GM21526 (cell line): ENCODE measurements around the gene CDC42EP5.
"Not testable (repeated sequence)": the region's sequence is repeated elsewhere in the genome, so short reads cannot be mapped to it uniquely, and the experiment has no call there.

Experiments
- ATAC-seq: cut with Tn5 transposase; IDR thresholded peaks from one replicate; pipeline ENCODE4 v1.9.1; 2021; ENCODE audit warnings: moderate library complexity; ENCODE audit not compliant: unreplicated experiment, low FRiP score

CDC42EP5 gene

DNA sequence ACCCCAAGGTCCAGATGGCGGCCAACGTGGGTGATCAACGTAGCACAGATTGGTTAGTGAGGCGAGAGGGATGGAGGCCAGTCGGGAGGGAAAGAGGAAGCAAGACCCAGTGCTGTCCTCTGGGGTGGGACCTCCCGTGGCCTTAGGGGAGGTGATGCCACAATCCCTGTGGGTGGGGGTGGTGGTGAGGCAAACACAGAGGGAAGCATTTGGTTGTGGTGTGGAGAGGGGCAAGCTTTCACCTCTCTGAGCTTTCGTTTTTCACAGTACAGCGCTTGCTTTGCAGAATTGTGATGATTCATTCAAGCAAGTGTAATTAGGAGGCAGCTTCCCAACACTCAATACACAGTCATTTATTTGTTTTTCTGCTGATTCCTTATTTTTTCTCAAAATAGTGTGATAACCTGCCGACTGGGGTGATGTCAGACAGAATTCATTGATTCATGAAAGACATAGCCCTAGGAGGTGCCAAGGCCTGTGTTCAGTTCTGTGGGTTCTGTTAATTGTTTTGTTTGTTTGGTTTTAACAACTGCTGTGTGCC is 21.7 kb downstream of the CDC42EP5 start:
- ATAC-seq: no peak

DNA sequence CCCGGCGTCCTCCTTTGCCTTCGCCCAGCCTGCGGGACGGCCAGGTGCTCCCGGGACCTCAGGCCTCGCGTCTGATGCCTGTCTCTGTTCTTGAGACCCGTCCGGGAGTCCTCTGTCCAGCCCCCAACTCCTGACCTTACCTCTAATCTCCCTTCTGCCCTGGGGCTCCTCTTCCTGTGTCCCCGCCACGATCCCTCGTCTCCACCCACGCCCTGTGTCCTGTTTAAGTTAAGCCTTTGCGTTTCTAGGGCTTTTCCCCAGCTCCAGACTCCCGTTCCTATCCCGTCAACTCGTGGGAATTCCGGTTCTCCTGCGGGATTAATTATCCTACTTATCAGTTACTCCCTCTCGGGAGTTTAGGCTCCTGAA is 23.4 kb downstream of the CDC42EP5 start:
- no peak for ATAC-seq

DNA sequence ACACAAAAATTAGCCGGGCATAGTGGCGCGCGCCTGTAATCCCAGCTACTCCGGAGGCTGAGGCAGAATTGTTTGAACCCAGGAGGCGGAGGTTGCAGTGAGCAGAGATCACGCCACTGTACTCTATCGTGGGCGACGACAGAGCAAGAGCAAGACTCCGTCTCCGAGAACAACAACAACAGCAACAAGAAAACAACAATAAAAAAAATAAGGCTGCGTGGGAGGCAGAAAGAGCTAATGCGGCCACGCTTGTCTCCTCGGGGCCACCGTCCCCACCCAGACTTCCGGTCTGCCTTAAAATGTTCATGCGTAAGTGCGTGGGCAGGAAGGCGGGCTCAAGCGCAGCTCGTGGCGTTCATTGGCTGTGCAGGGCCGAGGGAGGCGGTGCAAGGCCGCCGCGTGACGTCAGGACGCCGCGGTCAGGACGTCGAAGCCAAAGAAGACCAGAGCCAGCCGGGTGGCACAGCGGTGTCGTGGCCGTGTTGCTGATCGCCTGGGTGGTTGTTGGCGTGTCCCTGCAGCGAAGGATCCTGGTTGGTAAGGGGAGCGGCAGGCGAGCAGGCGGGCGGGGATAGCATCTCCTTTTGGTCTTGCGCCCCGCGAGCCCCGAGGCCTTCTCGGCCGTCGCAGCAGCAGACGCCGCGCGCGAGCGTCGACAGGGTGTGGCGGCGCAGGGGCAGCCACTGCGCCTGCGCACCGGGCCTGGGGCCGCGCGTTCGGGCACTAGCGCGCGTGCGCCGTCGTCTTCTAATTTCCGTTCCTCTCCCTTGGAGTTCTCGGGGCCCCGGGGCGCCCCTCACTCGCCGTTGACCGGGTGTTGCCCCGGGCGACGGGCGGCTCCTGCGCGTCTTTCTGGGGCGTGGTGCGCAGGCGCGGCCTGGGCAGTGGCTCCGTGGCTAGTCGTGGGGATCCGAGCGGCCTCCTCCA is 24.1 kb downstream of the CDC42EP5 start, which contains the start of gene LENG8:
TSS of gene LENG8 (plus strand) at position 426 of the 927 bp plus-strand sequence. CDS start 2,146 bp downstream, outside the sequence.
- peak; percentile 85 for ATAC-seq

DNA sequence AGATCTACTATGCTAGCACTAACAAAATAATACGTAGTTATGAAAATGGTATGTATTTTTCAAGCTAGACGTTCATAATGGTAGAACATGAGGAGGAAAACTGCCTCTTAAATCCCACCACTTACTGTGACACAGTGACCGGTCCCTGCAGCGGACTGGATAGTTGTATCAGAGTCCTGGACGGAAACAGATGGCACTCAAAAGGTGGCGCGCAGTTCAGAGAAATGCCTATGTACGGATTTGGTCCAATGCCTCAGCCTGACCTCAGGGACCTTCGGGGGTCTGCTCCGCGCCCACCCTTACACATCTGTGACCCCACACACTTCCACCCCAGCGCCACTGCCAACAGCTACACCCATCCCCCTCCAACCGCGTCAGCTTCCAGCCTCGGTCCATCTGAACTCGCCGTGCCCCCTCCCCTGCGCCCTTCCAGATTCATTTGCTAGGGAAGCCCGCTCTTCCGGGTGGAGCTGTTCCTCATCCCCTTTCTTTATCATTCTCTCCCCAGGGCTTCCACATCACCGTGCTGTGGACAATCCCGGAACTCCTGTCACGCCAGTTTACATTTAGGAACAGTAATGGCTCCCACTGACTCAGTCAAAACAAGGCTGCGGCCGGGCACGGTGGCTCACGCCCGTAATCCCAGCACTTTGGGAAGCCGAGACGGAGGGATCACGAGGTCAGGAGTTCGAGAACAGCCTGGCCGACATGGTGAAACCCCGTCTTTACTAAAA is 24.9 kb downstream of the CDC42EP5 start:
- ATAC-seq: no peak

DNA sequence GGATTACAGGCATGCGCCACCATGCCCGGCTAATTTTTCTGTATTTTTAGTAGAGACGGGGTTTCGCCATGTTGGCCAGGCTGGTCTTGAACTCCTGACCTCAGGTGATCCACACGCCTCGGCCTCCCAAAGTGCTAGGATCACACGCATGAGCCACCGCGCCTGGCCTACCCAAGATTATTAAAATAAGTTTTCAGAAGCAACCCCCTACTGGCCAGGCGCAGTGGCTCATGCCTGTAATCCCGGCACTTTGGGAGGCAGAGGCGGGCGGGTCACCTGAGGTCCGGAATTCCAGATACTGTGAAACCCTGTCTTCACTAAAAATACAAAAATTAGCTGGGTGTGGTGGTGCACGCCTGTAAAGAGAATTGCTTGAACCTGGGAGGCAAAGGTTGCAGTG is 26.7 kb downstream of the CDC42EP5 start:
- not testable (repeated sequence) for ATAC-seq

DNA sequence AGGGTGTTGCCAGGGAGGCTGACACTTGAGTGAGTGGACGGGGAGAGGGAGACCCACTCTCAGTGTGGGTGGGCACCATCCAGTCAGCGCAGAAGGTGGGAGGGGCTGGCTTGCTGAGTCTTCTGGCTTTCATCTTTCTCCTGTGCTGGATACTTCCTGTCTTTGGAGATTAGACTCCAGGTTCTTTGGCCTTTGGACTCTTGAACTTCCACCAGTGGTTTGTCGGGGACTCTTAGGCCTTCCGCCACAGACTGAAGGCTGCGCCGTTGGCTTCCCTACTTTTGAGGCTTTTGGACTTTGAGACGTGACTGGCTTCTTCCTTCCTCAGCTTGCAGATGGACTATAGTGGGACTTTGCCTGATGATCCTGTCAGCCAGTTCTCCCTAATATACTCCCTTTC is 28.4 kb downstream of the CDC42EP5 start:
- ATAC-seq: no peak

DNA sequence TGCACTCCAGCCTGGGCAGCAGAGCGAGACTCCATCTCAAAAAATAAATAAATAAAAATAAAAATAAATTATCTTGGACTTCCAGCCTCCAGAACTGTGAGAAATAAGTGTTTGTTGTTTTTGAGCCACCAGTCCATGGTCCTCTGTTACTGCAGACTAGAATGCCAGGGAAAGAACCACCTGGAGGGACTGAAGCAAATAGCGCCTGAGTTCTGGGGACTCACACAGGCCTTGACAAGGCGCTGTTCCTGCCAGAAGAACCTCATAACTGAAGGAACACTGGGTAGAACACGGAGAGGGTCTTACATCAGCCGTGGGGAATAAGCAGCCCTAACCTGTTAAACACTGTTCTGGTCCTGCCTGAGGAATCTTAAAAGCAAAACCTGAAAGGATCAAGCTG is 32.5 kb downstream of the CDC42EP5 start:
- no peak for ATAC-seq

DNA sequence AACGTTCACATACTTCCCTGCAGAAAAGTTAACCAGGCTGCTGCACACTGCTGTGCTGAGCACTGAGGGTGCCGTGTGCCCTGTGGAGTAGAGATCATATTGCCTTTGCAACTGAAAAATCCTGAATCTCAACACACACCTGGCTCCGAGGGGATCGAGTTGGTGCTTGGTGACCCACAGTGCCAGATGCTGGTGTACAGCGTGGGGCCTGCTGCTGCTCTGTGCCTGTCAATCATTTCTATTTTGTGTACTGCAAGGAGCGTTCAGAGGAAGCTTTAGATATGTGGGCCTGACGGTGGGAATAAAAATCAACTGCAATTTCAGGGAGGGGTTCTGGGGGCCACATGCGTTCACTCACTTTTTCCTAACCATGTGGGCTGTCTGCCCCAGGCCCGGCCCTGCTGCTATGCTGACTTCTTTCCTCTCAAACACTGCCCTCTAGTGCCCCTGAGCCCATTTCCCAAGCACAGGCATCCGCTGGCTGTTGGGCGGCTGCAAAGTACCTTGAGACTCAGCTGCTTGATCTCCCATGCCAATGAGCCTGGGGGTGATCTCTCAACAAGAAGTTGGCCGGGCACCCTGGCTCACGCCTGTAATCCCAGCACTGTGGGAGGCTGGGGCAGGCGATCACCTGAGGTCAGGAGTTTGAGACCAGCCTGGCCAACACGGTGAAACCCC is 33.8 kb downstream of the CDC42EP5 start:
- no peak for ATAC-seq

DNA sequence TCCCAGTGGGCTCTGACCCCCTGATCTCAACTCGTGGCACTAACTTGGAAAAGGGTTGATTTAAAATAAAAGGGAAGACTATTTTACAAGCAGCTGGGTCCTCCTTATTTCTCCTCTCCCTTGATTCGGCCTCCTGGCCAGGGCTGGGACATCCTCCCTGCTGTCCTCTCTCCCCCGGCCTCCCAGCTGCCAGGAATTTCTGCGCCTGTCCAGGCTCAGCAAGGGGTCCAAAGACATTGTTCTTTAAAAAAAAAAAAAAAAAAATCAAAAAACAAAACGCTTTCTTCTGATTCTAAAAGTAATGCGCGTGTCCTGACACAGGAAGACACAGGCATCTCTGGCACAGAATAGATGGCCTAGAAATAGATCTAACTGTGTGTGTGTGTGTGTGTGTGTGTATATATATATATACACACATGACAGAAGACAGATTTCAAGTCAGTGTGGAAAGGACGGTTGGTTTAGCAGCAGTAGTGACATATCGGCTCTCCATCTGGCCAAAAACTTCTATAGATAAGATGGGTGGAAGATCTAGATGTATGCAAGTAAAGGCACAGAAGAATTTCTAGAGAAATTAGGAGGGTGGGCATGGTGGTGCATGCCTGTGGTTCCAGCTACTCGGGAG is 36.4 kb downstream of the CDC42EP5 start:
- no peak for ATAC-seq

DNA sequence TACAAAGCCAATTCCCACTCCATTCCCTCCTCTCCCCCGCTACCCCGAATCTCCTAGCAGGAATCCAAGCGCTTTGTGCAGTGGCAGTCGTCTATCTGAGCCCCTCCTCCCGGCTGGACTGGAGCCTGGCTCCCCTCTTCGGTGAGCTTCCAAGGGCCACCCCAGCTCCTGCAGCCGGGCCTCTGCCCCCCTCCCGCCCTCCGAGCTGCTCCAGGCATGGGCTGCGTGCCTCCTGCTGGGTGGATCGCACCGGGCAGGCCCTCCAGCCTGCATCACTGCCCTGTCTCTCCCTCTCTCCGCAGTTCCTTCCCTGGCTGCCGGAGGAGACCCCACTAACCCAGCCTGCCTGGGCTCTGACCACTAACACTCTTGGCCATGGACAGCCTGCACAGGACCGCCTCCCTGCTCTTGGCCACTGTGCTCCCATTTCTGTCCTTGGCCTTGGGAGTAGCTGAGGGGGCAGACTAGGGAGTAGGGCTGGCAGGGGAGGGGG is 37.0 kb downstream of the CDC42EP5 start:
- ATAC-seq: no peak

DNA sequence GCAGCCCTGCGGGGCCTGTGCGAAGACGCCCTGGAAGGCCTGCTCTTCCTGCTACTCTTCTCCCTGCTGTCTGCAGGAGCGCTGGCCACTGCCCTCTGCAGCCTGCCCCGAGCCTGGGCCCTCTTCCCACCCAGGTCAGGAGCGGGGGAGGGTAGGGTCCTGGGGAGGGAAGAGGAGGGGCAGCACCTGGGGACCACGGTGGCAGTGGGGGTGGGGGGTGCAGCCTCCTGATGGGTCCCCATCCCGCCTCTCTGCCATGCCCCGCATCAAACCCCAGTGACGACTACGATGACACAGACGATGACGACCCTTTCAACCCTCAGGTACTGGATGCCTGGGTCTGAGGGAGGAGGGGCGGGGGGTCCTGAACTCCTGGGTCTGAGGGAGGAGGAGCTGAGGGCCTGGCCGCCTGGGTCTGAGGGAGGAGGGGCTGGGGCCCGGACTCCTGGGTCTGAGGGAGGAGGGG is 37.5 kb downstream of the CDC42EP5 start:
- ATAC-seq: no peak

DNA sequence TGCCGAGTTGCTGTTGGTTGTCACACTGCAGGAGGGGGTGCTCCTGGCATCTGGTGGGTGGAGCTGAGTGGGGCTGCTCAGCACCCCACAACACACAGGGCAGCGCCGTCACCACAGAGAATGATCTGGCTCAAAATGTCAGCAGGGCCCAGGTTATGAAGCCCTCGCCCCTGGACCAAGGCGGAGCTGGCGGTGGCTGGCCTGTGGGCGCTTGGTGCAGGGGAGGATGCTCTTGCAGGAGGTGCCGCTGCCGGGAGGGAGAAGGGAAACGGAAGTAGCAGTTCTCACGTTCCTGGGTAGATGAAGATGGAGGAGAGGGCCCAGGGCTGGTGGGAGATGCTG is 38.3 kb downstream of the CDC42EP5 start:
- ATAC-seq: no peak

DNA sequence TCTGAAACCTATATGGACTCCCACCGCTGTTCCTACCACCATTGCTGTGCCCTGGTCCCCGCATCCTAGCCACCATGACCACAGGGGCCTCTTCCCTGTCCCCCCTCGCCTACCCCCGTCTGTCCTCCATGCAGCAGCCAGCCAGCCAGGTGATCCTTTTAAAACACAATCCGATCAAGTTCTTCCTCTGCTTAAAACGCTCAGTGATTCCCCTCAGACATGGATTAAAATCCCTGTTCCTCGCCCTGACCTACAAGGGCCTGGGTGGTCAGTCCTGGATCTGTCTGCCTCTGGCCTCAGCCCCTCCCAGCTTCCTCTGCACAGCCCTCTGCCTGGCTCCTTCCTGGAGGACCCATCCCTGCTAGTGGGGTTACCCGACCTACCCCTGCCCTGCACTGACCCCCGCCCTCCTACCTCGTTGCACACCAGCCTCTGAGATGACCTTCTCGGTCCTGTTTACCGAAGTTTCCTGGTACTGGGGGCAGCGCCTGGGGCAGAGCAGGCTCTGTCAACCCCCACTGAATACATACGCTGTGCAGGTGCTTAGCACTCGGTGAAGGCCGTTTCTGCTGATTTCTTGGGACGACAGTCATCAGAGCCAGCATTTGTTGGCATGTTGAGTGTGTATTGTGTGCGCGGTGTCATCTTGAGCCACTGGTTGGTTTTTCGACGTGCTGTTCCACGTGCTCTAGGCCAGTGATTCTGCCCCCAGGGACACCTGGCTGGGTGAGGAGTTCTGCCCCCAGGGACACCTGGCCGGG is 38.8 kb downstream of the CDC42EP5 start:
- ATAC-seq: no peak

DNA sequence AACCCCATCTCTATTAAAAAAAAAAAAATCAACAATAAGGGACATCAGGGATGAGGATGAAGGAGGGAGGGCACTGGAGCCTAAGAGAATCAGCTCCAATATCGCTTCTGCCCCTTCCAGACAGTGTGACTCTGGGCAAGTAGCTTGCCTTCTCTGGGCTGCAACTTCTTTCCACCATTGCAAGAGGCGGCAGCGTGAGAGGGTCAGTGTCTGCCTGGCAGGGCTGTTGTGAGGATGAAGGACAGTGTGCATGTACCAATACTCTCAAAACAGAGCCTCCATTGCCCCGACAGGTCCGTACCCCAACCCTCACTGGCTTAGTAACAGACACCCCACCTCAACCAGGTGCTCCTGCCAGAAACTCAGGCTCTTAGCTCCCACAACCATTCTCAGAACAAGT is 39.4 kb downstream of the CDC42EP5 start:
- no peak for ATAC-seq

DNA sequence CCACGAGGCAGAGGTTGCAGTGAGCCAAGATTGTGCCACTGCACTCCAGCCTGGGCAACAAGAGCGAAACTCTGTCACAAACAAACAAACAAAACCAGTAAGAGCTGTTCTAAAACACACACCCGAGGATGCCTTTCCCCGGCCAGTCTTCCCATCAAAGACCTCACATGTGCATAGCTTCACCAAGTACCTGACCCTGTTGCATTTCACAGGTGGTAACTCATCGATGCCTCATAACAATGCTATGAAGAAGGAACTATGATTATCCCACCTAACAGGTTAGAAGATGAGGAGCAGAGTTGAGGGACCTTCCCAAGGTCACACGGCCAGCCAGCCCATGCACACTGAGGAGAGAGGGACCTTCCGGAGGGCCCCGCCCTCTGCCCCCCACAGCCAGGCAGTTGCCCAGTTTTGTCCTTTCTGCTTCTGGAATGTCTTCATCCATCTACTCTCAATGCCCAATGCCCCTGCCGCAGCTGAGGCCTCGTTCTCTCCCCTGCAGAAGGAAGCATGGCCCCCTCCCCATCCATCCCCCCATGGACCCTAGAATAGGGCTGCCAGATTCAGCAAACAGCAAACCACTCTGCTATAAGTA is 40.9 kb downstream of the CDC42EP5 start:
- no peak for ATAC-seq

DNA sequence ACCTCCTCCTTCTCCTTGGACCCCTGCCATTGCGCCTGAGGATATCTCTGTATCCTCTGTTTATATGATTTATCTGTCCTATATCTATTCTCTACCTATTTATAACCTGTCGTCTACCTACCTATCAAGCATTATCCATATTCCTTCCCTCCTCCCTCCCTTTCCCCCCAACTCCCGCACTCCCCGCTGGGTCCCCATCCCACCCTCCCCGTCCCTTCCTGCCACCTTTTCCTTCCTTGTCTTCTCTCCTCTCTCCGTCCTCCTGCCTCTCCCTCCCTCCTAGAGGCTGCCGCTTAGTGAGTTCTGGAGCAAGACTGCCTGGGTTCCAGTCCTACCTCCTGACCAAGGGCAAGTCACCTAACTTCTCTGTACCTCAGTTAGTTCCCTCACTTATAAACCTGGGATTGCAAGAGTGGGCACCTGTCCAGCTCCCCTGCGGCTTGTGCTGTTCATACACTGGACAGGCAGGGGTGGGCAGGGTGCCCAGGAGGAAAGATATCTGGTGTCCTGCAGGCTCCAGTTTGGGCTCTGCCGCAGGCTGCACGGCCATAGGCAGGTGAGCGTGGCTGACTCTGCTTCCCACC is 41.7 kb downstream of the CDC42EP5 start:
- no peak for ATAC-seq

DNA sequence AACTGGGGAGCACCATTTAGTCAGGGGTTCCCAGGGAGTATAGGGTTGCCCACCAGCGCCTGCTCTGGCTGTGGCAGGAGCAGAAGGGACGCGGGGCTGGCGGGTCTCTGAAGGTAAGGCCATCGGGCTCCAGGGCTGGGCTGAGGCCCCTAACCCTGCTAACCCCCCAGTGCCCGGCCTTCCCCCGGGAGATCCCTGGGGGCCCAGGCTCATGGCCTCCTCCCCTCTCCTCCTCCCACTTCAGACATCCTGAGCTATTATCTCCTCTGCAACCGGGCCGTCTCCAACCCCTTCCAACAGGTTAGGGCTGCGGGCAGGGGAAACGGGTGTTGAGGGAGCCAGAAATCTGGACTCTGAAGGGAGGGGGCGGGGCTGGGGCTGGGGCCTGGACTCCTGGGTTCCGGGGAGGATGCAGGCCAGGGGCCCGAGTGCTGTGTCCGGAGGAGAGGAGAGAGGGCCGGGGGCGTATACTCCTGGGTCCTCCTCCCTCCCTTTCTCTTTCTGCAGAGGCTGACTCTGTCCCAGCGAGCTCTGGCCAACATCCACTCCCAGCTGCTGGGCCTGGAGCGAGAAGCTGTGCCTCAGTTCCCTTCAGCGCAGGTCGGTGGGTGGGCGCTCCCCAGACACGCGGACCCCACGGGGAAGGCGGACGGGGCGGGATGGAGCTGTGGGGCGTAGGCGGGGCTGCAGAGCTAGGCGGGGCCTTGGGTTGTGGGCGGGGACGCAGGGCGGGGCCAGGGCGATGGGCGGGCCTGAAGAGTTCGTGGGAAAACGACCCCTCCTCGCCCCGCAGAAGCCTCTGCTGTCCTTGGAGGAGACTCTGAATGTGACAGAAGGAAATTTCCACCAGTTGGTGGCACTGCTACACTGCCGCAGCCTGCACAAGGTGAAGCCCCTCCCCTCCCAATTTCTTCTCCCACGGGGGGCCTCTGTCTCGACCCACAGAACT is 42.5 kb downstream of the CDC42EP5 start:
- no peak for ATAC-seq
